Epithelial cell of proximal tubule (primary cell): ENCODE measurements around the gene ARHGEF19. TPM values are rescaled to one million over a fixed set of nuclear protein-coding genes. Genes with fewer than 3 reads are reported as not detected.

Experiments
- DNase-seq: peaks from one replicate; pipeline ENCODE4 v3.0.0-alpha.2; 2011; ENCODE audit warnings: low read depth
- H3K4me3 ChIP-seq: 2 replicates; pipeline ENCODE4 v1.5.1; 2011; ENCODE audit warnings: low read depth, mild to moderate bottlenecking, low read length
- total RNA-seq: library from RNA; depleted of rRNA; stranded (reverse); fragments of >200 nt; gene quantifications from 2 replicates; pipeline ENCODE4 v1.2.3, GENCODE V29; 2015
- TF ChIP-seq, protein P1 (sequence below): conservative IDR thresholded peaks from 2 replicates; pipeline ENCODE4 v1.5.1; 2012; ENCODE audit warnings: low read depth, mild to moderate bottlenecking, low read length

Gene ARHGEF19
- total RNA-seq, 1 donor from 2014 or later, result 14.3 TPM

DNA sequence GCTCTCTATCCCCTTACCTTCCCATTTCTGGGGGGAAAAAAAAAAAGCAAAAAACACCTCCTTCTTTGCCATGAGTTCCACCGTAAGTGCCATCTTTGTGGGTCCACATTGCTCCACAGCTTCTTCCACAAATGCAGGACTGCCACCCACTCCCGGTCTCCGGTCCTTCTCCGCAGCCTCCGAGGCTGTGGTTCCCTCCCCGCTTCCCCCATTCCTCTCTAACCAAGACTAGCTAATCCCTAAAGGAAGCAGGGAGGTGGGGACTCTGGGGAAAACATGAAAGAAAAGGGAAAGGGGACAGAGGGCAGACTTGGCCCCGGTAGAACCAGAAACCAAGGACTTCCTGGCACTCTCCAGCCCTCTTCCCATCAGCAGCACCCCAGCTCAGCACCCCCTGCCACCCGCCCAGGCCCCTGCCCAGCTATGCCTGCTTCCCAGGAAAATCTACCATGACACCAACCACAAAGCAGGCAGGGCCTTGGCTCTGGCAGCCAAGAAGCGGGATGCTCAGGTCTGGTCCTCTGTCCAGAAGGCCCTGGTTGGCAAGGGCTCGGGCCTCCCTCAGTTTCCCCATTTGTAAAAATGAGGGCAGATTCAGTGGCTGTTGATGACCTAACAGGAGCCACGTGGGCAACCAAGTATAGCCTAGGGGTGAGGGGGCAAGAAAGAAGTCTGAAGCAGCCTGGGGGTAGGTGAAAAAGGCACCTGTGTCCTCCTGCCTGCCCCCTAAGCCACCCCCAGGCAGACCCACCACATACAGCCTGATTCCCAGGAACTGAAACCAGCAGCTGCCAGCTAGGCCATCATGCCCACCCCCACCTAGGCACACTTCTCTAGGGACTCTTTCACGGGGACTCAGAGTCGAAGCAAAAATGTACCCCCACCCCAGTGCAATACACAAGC, 59.1 kb downstream of the ARHGEF19 start:
- TF ChIP-seq, protein P1, sequence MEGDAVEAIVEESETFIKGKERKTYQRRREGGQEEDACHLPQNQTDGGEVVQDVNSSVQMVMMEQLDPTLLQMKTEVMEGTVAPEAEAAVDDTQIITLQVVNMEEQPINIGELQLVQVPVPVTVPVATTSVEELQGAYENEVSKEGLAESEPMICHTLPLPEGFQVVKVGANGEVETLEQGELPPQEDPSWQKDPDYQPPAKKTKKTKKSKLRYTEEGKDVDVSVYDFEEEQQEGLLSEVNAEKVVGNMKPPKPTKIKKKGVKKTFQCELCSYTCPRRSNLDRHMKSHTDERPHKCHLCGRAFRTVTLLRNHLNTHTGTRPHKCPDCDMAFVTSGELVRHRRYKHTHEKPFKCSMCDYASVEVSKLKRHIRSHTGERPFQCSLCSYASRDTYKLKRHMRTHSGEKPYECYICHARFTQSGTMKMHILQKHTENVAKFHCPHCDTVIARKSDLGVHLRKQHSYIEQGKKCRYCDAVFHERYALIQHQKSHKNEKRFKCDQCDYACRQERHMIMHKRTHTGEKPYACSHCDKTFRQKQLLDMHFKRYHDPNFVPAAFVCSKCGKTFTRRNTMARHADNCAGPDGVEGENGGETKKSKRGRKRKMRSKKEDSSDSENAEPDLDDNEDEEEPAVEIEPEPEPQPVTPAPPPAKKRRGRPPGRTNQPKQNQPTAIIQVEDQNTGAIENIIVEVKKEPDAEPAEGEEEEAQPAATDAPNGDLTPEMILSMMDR, result no peak
- no peak for DNase-seq
- H3K4me3 ChIP-seq, result peak overlapping the region; percentile 92

DNA sequence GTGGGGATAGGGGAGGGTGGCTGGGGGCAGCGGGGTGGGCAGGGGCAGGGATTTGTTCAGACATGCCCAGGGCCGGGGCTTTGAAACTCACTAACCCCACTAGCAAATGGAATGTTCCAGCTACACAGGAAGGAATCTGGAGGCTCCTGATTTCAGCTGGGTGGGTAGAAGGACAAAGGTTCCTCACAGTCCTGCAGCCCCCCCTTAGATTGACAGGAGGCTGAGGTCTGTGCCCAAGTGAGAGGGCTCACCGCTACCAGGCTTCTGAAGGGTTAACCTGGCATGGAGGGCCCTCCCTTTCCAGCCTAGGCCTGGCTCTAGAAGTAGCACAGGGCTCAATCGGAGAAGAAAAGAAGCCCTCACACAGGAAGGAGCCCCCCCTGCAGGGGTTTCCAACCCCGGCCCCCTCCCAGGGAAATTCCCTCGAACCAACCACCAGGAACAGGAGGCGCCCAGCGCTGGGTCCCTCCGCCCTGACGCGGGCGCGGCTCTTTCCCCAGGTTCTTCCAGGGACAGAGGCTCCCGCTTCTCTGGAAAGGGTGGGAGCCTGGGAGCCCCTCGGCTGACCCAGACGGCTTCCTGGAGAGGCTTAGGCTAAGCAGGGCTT, 59.9 kb downstream of the ARHGEF19 start:
- DNase-seq, result no peak
- TF ChIP-seq, protein P1, result no peak
- peak overlapping the region; percentile 92 for H3K4me3 ChIP-seq

DNA sequence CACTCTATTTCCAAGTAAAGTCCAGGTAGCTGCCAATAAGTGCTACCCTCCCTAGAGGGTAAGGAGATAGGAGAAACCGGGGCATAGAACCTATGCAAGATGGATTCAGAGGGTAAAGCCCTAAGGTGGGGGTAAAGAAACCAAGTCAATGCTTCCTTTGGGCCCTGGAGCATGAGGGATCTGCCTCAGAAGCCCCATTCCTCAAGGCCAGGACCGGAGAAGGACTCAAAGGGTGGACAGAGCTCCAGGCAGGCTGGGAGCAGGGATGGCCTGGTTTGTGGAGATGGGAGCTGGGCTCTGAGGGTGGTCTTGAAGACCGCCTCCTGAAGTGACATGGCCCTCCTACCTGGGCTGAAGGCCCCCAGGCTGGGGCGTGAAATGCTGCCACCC, 60.5 kb downstream of the ARHGEF19 start:
- TF ChIP-seq, protein P1, result no peak

DNA sequence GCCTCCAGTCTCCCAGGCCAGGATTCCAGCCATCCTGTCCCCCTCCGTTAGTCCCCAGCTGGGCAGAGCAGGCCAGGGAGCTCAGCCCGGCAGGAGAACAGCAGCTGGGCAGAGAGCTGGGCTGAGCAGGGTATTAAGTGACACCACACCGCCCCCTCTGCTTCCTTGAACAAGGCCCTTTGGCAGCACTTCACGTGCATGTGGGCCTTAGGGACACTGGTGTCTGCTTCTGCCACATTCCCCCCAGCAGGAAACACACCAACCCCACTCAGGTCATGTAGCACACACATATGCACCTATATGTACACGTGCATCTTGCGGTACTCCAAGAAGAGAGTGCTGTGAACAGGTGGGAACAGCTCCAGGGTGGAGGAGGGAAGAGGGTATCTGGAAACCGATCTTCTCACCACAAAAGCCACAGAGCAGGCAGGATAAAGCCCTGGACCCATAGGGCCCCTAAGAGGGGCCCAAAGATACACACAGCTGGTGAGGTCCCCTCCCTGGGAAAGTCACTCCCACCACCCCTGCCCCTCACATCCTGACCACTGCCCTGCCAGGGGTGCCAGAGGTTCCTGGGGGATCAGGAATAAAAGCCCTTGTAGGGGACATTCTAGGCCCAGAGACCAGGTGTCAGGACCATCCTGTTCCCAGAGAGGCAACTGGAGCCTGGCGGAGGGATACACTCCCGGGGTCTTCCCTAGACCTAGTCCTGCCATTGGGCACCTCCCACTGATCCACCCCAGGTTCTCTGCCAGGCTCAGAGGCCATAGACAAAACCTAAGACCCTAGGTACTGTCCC, 61.1 kb downstream of the ARHGEF19 start:
- H3K4me3 ChIP-seq, result peak overlapping the region; percentile 92
- TF ChIP-seq, protein P1, result no peak
- no peak for DNase-seq

More for the DNA sequence above, 60.5 kb downstream of the ARHGEF19 start:
- no peak for DNase-seq
- peak overlapping the region; percentile 92 for H3K4me3 ChIP-seq

DNA sequence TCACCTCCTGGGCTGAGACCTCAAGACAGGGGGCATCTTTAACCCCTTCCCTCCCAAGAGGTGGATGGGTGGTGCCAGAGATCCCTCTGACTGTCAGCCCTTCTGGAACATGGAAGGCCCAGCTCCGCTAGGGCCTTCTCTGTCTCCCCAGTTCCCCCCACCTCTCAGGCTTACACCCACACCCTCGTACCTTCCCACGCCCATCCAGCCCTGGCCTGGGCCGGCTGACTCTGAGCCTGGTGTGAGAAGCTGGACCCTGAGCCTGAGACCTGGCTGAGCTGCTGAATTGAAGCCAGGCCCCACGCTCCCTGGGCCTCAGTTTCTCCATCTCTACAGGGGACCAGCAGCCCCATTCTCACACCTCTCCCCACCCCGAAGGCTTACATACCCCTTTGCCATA, 61.9 kb downstream of the ARHGEF19 start:
- H3K4me3 ChIP-seq, result no peak overlapping the region
- no peak for DNase-seq
- TF ChIP-seq, protein P1, result no peak

DNA sequence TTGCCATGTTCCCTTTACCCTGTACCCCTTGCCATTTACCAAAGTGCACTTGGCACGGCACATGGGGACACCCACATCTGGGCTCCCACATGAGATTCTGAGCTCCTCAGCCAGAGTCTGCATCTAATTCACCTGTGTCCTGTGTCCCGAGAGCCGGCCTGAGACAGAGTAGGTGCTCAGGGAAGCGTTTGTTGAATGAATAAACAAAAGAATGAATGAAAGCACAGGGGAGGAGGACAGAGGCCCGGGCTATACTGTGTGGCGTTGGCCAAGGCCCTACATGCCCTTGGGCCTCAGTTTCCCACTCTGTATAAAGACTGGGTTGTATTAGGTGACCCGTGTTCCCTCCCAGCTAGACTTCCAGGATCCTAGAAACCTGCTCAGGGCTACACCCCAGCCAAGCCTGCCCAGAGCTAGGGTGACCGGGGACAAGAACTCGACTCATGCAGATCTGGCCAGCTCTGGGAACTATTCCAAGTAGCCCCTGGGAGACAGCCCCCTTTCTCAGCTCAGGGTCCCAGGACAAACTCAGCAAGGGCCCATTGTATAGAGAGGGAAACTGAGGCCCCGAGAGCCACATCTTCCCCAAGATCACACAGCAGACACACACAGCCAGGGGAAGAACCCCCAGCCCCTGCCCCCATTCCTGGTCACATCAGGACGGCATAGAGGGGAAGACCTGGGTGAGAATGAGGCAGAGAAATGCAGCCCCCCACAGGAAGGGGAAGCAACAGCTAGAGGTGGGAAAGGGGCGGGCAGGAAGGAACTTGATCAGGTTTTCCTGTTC, 62.6 kb downstream of the ARHGEF19 start:
- TF ChIP-seq, protein P1, result no peak
- no peak for DNase-seq
- H3K4me3 ChIP-seq, result no peak overlapping the region
